ENCODE results near the gene MAPK4.
"Not testable (repeated sequence)": the region's sequence is repeated elsewhere in the genome, so short reads cannot be mapped to it uniquely, and the experiment has no call there.

MAPK4 gene

DNA sequence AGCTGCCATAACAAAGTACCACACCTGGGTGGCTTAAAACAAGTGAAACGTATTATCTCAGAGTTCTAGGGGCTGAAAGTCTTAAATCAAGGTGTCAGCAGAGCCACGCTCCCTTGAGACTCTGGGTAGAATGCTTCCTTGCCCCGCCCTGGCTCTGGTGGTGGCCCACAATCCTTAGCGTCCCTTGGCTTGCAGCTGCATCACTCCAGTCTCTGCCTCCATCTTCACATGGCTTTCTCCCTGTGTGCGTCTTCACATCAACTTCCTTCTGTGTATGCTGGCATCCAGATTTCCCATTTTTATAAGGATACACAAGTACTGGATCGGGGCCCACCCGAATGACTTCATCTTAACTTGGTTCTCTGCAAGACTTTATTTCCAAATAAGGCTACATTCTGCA, 197.5 kb downstream of the MAPK4 start:
- TF ChIP-seq, protein P1, sequence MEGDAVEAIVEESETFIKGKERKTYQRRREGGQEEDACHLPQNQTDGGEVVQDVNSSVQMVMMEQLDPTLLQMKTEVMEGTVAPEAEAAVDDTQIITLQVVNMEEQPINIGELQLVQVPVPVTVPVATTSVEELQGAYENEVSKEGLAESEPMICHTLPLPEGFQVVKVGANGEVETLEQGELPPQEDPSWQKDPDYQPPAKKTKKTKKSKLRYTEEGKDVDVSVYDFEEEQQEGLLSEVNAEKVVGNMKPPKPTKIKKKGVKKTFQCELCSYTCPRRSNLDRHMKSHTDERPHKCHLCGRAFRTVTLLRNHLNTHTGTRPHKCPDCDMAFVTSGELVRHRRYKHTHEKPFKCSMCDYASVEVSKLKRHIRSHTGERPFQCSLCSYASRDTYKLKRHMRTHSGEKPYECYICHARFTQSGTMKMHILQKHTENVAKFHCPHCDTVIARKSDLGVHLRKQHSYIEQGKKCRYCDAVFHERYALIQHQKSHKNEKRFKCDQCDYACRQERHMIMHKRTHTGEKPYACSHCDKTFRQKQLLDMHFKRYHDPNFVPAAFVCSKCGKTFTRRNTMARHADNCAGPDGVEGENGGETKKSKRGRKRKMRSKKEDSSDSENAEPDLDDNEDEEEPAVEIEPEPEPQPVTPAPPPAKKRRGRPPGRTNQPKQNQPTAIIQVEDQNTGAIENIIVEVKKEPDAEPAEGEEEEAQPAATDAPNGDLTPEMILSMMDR (IDR thresholded peaks at IDR 0.05; ENCODE audit: control insufficient read depth, insufficient read depth, low read depth, low read length, missing control alignments): no peak
- DNase-seq (ENCODE audit: low read depth): no peak
- no peak overlapping the region for H3K4me3 ChIP-seq (ENCODE audit: control insufficient read depth, low read depth, low read length)

- no peak overlapping the region for H3K4me3 ChIP-seq (ENCODE audit: control insufficient read depth, low read depth, low read length)
- TF ChIP-seq, protein P1 (IDR thresholded peaks at IDR 0.05; ENCODE audit: control insufficient read depth, insufficient read depth, low read depth, low read length, missing control alignments): no peak
- no peak for DNase-seq (ENCODE audit: low read depth)
Measured at GRCh38 chr18:50769463-50769862, 209.6 kb downstream of the MAPK4 start.

DNA sequence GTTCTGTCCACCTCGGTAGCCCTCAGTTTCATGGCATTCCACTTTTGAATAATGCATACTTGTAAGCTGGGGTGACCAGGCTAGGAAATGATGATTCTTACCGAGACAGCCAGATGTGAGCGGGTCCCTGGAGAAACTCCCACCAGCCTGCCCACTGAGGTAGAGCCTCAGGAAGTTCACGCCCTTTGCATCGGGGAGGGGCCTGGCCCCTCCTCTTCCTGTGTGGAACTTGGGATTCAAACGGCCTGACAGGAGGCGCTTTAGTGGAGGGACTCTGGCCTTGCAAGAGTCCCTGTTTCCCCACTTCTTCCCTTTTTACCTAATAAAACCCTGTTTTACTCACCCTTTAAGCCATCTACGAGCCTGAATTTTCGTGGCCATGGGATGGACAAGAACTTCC, 215.3 kb downstream of the MAPK4 start:
- DNase-seq (ENCODE audit: low read depth): no peak
- H3K4me3 ChIP-seq (ENCODE audit: control insufficient read depth, low read depth, low read length): no peak overlapping the region
- TF ChIP-seq, protein P1 (IDR thresholded peaks at IDR 0.05; ENCODE audit: control insufficient read depth, insufficient read depth, low read depth, low read length, missing control alignments): no peak

DNA sequence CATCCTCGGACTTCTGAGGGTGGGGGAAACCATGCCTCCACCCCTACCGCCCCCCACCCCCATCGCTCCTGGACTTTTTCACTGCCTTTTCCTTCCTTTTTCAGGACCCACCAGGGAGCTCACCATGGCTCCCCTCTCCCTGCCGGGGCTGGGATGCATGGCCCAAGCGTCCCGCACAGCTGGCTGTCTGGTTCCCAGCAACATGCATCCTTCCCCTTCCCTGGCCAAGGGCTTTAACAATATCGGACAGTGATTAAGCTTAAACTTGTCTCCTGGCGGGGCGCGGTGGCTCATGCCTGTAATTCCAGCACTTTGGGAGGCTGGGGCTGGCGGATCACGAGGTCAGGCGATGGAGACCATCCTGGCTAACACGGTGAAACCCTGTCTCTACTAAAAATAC, 215.8 kb downstream of the MAPK4 start:
- TF ChIP-seq, protein P1 (IDR thresholded peaks at IDR 0.05; ENCODE audit: control insufficient read depth, insufficient read depth, low read depth, low read length, missing control alignments): no peak
- no peak overlapping the region for H3K4me3 ChIP-seq (ENCODE audit: control insufficient read depth, low read depth, low read length)
- no peak for DNase-seq (ENCODE audit: low read depth)

DNA sequence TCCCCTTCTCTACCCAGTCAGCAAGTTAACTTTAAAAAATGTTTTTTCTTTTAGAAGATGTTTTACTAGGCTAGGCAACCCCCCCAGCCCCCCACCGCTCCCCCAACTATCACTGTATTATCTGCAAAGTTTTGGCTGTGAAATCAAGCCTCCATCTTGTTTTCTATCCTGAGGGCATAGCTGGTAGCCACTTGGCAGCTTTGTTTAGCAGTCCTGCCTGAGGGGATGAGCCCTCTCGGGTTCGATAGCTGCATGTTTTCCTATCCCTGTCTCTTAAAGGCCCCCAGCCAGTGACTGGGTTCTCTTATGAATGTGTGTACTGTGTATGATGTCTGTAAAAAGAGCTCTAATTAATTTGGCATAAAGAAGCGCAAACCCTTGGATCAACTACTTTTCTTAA, 216.5 kb downstream of the MAPK4 start:
- DNase-seq (ENCODE audit: low read depth): no peak
- H3K4me3 ChIP-seq (ENCODE audit: control insufficient read depth, low read depth, low read length): no peak overlapping the region
- TF ChIP-seq, protein P1 (IDR thresholded peaks at IDR 0.05; ENCODE audit: control insufficient read depth, insufficient read depth, low read depth, low read length, missing control alignments): no peak

DNA sequence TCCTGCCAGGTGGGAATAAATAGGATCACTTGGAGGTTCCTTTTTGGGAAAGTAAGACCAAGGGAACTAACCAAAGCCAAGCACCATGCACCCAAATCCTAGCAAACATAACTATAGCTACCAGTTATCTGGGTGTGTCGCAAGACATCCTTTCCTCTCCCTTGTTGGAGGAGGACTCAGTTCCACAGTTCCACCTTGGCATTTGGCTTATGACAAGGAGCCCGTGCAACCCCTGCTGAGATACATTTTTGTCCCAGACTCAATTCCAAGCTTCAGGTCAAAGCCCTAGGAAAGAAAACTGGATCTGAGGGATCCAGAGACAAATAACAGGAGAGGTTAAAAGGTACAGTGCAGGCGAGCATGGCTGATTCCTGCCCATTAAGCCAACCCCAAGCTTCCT, 219.1 kb downstream of the MAPK4 start:
- H3K4me3 ChIP-seq (ENCODE audit: control insufficient read depth, low read depth, low read length); DNase-seq (ENCODE audit: low read depth): not testable (repeated sequence)

Measured in AG09309 (cell line).